Activated B cell treated with CpG ODN at 0.5 μM for 24 hours (primary cell): ENCODE measurements around the gene ENKD1. TPM values are rescaled to one million over a fixed set of nuclear protein-coding genes. Genes with fewer than 3 reads are reported as not detected.

Experiments
- ATAC-seq: fragments of 200-7000 bp; cut with Tn5 transposase; one replicate; pipeline ENCODE4 v1.10.0; 2021; ENCODE audit warnings: low read depth, mild to moderate bottlenecking, moderate library complexity
- CTCF ChIA-PET: fragments of 350-600 bp; sonication (Branson Sonifier 250); formaldehyde crosslinking; loops from one replicate; lab custom pipeline; 2021; ENCODE audit warnings: antibody characterized with exemption; lab: Charles Lee
- POLR2A ChIA-PET: fragments of 350-600 bp; sonication (Branson Sonifier 250); formaldehyde crosslinking; loops from one replicate; lab custom pipeline; 2021; ENCODE audit warnings: antibody characterized with exemption; lab: Charles Lee
- DNase-seq: peaks from one replicate; pipeline ENCODE4 v3.0.0; 2022
- H3K27ac Mint-ChIP-seq: one replicate; pipeline ENCODE4 v1.8.0; 2020; ENCODE audit warnings: mixed read lengths
- H3K27me3 Mint-ChIP-seq: one replicate; pipeline ENCODE4 v1.8.0; 2021; ENCODE audit warnings: mixed read lengths
- H3K36me3 Mint-ChIP-seq: one replicate; pipeline ENCODE4 v1.8.0; 2021; ENCODE audit warnings: low read depth, mixed read lengths
- H3K4me1 Mint-ChIP-seq: one replicate; pipeline ENCODE4 v1.8.0; 2021; ENCODE audit warnings: mixed read lengths
- H3K4me3 Mint-ChIP-seq: one replicate; pipeline ENCODE4 v1.8.0; 2020; ENCODE audit warnings: mild to moderate bottlenecking, mixed read lengths
- H3K9me3 Mint-ChIP-seq: one replicate; pipeline ENCODE4 v1.8.0; 2020; ENCODE audit warnings: mixed read lengths
- CTCF ChIP-seq: fragments of 200-600 bp; IDR thresholded peaks from one replicate; pipeline ENCODE4 v1.8.0; 2022; ENCODE audit warnings: antibody characterized with exemption, mild to moderate bottlenecking
- intact Hi-C: fragments of 100-400 bp; cut with micrococcal nuclease; formaldehyde crosslinking; loops from one replicate; pipeline ENCODE4 v1.15.1; 2024
- total RNA-seq: library from RNA; stranded (reverse); gene quantifications from 2 replicates; pipeline ENCODE4 v1.2.3, GENCODE V29; 2022

ENKD1 gene
- total RNA-seq, 1 donor from 2014 or later: 8.9 TPM

GRCh38 chr16:67644038-67644437 lies 22.5 kb downstream of the ENKD1 start:
- POLR2A ChIA-PET: interaction anchor here (0.9 to 4.9 kb wide), 11 partner anchors 15 to 155 kb away, joined by 3 to 58 read pairs (median 12); partner anchors contain the start of genes ACD, C16orf86, CTCF and ENKD1
- peak overlapping the region; percentile 60 for H3K4me3 Mint-ChIP-seq
- intact Hi-C loops: loop anchor here (1.0 kb wide), 2 partner anchors 97 to 150 kb away; no protein-coding TSS in a partner anchor
- H3K9me3 Mint-ChIP-seq: no peaks in the 10 kb centered on the region
- ATAC-seq: no peak
- TF ChIP-seq CTCF: no peak
- H3K4me1 Mint-ChIP-seq: peaks cover 17% of the 10 kb centered on the region
- CTCF ChIA-PET: interaction anchor here (0.9 to 4.5 kb wide), 18 partner anchors 14 to 164 kb away, joined by 3 to 113 read pairs (median 8); partner anchors contain the start of genes ACD, ATP6V0D1, C16orf86 and CTCF
- no peaks in the 10 kb centered on the region for H3K27me3 Mint-ChIP-seq
- peaks cover 23% of the 10 kb centered on the region for H3K36me3 Mint-ChIP-seq
- DNase-seq: no peak
- peak overlapping the region; percentile 82 for H3K27ac Mint-ChIP-seq

GRCh38 chr16:67641779-67642708 lies 24.5 kb downstream of the ENKD1 start:
- no peak for ATAC-seq
- ChIA-PET POLR2A (interaction anchor here (0.6 to 4.5 kb wide), 4 partner anchors 52 to 121 kb away, joined by 3 to 58 read pairs (median 4); partner anchors contain the start of gene CTCF), CTCF (interaction anchor here (2.3 to 4.5 kb wide), 2 partner anchors 95 to 121 kb away, joined by 10 to 113 read pairs; no protein-coding TSS in a partner anchor)
- Mint-ChIP-seq H3K36me3 (peaks cover 31% of the 10 kb centered on the region), H3K4me3 (no peak overlapping the region), H3K27ac (no peak overlapping the region), H3K4me1 (peaks cover 17% of the 10 kb centered on the region), H3K27me3 (no peaks in the 10 kb centered on the region), H3K9me3 (no peaks in the 10 kb centered on the region)
- intact Hi-C loops: no loop called here
- no peak for DNase-seq
- TF ChIP-seq CTCF: no peak

- Mint-ChIP-seq H3K27ac (no peak overlapping the region), H3K36me3 (peaks cover 52% of the 10 kb centered on the region), H3K9me3 (no peaks in the 10 kb centered on the region), H3K4me1 (no peaks in the 10 kb centered on the region), H3K4me3 (no peak overlapping the region), H3K27me3 (no peaks in the 10 kb centered on the region)
- DNase-seq (no peak), ATAC-seq (no peak)
- CTCF ChIA-PET: no interaction called here
- intact Hi-C loops: no loop called here
- POLR2A ChIA-PET: interaction anchor here (0.6 kb wide), 1 partner anchor 357 kb away, joined by 3 read pairs; no protein-coding TSS in a partner anchor
- no peak for TF ChIP-seq CTCF
These were observed 28.9 kb downstream of the ENKD1 start for GRCh38 chr16:67637625-67638024.

GRCh38 chr16:67636713-67637112 lies 29.8 kb downstream of the ENKD1 start:
- CTCF ChIA-PET: no interaction called here

More at GRCh38 chr16:67636713-67637112, 29.8 kb downstream of the ENKD1 start:
- Mint-ChIP-seq H3K4me3 (no peak overlapping the region), H3K36me3 (peaks cover 61% of the 10 kb centered on the region), H3K27me3 (no peaks in the 10 kb centered on the region), H3K27ac (no peak overlapping the region), H3K4me1 (no peaks in the 10 kb centered on the region), H3K9me3 (no peaks in the 10 kb centered on the region)
- POLR2A ChIA-PET: no interaction called here
- DNase-seq (no peak), ATAC-seq (no peak)
- intact Hi-C loops: no loop called here
- no peak for TF ChIP-seq CTCF
